Peyer's patch (tissue), 4 donors: Measurements from ENCODE around the gene ALOXE3.

Experiments used
- CTCF ChIP-seq, 6 experiments: fragments of 450-650 bp in 4 of 6; fragments of 200-600 bp in 2 of 6; sonication (generic) in 1 of 6; IDR thresholded peaks; one replicate each; pipeline ENCODE4 v1.5.1; 2017 to 2019; ENCODE audit warnings: antibody characterized with exemption in 6 of 6, mild to moderate bottlenecking in 3 of 6, moderate library complexity in 1 of 6
- POLR2A ChIP-seq, 2 donors: fragments of 450-650 bp; IDR thresholded peaks; one replicate each; pipeline ENCODE4 v1.5.1; 2017; ENCODE audit warnings: antibody characterized with exemption in 2 of 2, mild to moderate bottlenecking in 2 of 2, moderate library complexity in 2 of 2

DNA sequence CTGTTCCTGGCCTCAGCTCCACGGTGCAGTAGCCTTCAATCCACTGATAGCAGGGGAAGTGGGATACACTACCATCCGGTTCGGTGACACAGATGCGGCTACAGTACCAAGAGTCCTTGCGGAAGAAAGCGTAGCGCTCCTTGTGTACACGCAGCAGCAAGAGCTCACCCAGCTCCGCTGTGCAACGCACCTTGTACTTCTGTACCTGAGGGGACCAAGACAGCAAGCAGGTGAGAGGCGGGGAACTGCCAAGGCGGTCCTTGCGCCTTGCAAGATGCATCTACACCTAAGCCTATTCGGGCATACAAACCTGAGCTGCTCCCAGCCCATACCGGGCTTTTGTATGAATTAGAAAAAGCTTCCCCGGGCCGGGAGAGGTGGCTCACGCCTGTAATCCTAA, 1.5 kb downstream of the ALOXE3 start:
- TF ChIP-seq CTCF (IDR thresholded peaks at IDR 0.05) = no peak
- no peak for TF ChIP-seq POLR2A (IDR thresholded peaks at IDR 0.05)
